ELF-1 (cell line): ENCODE measurements around the gene CDH4.
A peak's percentile ranks its signal among the peaks of the same experiment; 100 is the strongest.

Experiments used
- DNase-seq: peaks from one replicate; pipeline ENCODE4 v3.0.0-alpha.2; 2016; ENCODE audit warnings: low read depth, low spot score

The CDH4 gene

GRCh38 chr20:61685462-61685861, 433.4 kb downstream of the CDH4 start:
- DNase-seq, result no peak

GRCh38 chr20:61686051-61686936, 434.2 kb downstream of the CDH4 start:
- DNase-seq, result no peak

DNA sequence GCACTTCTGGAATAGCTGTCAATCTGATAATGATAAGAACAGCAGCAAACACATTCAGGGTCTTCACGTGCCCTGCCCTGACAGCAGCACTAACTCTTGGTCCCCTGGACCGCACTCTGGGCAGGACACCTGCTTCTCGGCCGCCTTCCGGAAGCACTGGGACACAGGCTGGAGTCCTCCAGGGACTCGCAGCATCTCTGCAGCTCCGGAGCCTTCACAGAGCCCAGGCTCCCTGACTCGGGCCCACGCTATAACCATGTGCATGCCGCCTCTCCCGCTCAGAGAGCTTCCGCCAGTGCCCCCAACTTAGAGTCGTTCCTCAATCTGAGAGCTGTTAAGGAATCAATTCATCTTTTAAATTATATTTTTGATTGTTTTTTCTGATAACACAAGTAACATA, 436.4 kb downstream of the CDH4 start:
- no peak for DNase-seq

- no peak for DNase-seq
These were observed 438.1 kb downstream of the CDH4 start for GRCh38 chr20:61690150-61690549.

DNA sequence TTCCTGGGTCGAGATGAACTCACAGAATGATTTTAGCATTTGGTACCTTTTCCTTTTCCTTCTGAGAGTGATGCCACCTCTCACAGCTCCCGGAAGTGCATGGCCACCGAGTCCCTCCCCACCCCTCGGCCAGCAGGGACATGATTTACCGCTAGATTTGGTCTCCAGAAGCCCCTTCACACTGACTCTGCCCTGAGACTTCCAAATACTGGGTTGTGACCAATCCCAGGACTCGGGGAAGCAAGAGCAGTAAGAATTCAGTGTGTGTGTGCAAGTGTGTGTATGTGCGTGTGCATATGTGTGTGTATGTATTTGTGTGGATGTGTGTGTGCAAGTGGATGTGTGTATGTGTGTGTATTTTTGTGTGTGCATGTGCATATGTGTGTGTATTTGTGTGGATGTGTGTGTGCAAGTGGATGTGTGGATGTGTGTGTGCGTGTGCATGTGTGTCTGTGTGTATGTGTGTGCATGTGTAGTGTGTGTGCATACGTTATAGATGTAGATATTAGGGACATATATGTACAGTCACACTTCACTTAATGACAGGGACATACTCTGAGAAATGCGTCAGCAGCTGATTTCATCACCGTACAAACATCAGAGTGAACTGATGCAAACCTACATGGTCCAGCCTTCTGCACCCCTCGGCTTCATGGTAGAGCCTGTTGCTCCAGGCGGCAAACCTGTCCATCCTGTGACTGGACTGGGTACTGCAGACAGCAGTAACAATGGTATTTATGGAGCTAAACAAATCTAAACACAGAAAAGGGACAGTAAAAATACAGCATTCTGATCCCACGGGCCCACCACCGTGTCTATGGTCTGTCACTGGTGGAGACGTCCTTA, 439.2 kb downstream of the CDH4 start:
- no peak for DNase-seq

GRCh38 chr20:61691978-61692377, 439.9 kb downstream of the CDH4 start:
- no peak for DNase-seq

- no peak for DNase-seq
These were observed 440.4 kb downstream of the CDH4 start for GRCh38 chr20:61692479-61692878.

GRCh38 chr20:61693055-61693600, 441.1 kb downstream of the CDH4 start:
- no peak for DNase-seq

- no peak for DNase-seq
These were observed 442.6 kb downstream of the CDH4 start for GRCh38 chr20:61694682-61695081.

GRCh38 chr20:61695741-61696140, 443.7 kb downstream of the CDH4 start:
- no peak for DNase-seq

GRCh38 chr20:61696181-61696735, 444.2 kb downstream of the CDH4 start:
- no peak for DNase-seq

DNA sequence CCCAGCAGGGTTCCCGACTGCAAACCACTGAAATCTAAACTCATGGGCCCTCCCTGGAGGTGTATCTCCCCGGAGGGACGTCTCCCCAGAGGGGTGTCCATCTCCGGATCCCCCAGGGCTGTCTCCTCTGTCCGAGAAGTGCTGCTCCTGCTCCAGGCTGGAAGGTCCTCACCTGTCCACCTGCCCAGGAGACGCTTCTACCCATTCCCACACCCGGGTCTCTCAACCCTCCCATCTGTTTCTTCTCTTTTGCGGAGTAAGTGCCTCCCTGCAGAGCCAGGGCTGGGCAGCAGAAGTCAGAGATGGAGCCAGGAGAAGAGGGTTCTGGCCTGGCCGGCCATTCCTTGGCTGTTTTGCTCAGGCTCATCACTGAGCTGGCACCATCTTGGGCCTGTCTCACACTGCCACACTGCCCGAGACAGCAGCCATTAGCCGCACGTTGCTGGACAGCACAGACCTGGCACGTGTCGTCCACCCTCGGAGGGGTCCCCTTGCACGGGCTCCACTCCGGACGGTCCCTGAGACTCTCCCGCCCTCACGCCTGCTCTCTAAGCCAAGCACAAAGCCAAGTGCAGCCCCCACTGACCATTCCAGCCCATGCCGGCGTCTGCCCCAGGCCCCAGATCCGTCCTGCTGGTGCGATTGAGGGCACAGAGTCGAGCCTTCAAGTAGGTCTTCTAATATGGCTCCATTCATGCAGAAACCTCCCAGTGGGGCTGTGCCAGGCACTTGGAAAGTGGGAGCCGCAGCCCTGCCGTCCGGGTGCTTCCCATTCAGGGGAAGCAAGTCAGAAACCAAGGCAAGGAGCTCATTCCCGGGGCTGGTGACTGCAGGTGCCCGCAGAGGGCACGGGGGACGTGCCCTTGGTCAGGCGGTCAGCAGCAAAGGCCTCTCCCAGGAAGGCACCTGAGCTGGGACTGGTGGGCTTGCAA, 445.9 kb downstream of the CDH4 start:
- DNase-seq, result no peak

- no peak for DNase-seq
These were observed 446.8 kb downstream of the CDH4 start for GRCh38 chr20:61698598-61699494.

GRCh38 chr20:61699495-61700374, 447.7 kb downstream of the CDH4 start:
- peak; percentile 40 for DNase-seq

GRCh38 chr20:61700595-61701140, 448.6 kb downstream of the CDH4 start:
- no peak for DNase-seq

GRCh38 chr20:61701401-61701800, 449.3 kb downstream of the CDH4 start:
- DNase-seq, result no peak

- DNase-seq, result no peak
These were observed 449.7 kb downstream of the CDH4 start for GRCh38 chr20:61701802-61702201.

- DNase-seq, result no peak
These were observed 450.2 kb downstream of the CDH4 start for GRCh38 chr20:61702246-61702645.

GRCh38 chr20:61704661-61705060, 452.6 kb downstream of the CDH4 start:
- no peak for DNase-seq
